Putamen (tissue), 1 donor: ENCODE results near the gene ME3.

Source experiments
- DNase-seq: peaks from one replicate; pipeline ENCODE4 v3.0.0-alpha.2; 2016; ENCODE audit warnings: low spot score

Gene ME3

DNA sequence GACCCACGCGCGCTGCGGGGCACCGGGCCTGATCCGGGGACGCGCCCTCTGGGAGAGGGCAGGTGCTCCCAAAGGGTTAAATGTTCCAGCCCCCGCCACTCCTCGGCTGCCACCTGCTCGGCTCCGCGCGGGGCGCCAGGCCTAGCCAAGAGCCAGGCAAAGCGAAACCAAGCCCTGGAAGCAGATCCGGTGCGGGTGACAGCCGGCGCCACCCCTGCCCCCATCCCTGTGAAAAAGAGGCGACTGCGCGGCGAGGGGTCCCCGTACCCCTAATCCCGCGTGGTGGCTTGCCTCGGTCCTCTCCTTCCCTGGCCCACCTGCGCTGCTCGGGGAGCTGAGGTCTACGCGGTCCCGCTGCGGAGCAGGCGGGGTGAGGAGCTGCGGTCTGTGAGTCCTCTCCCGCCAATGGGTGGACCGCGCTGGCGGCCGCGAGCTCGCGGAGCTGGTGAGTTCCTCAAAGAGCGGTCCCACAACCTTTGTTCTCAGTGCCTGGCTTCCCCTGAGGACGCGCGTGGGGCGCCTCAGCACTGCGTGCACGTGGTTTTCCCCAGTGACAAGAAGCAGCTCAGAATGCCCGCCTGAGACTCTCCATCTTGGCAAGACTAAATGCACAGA lies at the start of gene ME3:
Gene ME3, minus strand, starts transcription at position 610 of the 615 bp plus-strand sequence.
- peak; percentile 63 for DNase-seq

DNA sequence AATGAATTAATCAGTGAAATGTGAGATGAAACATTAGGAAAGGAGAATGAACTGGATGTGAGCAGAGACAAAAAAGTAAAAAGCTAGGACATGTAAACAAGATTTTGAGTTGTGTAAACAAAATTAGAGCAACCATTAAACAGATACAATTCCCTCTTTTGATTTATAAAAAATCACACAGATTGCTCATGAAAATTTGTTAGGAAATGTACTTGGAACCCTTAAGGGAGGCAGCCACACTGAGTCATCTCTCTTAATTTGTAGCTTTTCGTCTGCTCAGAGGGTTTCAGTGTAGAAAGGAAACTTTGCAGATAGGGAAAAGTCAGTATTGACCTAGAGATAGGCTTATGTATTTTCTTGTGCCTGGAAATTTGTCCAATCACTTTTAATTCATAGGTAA lies 49.6 kb upstream of the ME3 start:
- DNase-seq: no peak

DNA sequence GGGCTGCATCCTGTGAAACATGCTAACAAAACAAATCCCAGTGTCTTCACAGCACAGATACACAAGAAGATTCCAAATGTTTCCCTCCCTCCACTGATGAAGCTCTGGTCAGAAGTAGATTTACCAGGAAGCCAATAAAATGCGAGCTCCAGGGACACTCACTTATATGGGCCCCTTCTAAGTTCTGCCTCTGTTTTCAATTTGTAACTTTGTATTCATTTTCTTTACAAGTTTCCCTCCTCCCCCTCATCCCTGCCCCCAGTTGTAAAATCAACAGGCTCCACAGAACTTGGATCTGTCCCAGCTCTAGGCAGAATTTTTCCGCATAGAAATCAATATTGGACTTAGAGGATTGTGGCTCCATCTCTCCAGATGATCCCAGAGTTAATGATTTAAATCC lies 48.1 kb upstream of the ME3 start:
- DNase-seq: no peak

DNA sequence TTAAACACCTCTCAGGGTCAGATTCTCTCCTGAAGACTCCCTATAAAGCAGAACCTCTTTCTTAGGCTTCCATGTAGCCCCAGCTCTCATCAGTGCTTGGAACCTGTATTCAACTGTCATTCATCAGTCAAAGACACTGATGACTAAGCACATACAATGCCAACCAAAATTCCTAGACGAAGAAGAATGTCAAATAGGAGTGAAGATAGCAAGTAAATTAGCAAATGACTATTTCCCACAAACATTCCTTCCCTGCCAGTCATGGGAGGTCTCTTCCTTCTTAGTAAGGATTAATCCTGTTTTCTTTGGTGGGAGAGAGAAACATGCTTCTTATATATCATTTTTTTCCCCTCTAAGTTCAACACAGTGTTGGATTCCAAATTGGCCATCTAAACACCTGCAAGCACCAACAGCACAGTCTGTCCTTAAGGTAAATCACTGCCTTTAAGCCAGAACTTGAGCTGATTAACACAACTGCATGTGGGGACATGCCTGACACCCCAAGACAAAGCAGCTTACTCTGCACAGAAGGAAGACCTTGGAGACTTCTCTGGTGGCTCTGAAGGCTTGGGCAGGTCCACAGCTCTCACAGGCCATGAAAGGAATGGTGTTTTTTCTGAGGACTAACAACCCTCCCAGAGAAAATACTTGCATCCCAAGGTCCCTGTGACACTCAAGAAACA lies 47.5 kb upstream of the ME3 start:
- DNase-seq: no peak

DNA sequence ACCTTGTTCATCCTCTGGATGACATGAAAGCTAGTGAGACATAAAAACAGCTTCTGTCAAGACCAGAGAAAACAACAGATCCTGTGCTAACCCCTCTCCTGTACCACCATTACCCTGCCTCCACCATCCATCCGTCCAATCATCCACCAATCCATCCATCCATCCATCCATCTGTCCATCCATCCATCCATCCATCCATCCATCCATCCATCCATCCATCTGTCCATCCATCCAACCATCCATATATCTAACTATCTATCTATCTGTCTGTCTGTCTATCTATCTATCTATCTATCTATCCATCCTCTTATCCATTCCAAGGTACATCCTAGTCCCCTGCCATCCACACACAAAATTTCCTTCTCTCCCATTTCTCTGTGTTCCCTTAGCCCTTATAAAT lies 46.6 kb upstream of the ME3 start:
- no peak for DNase-seq

DNA sequence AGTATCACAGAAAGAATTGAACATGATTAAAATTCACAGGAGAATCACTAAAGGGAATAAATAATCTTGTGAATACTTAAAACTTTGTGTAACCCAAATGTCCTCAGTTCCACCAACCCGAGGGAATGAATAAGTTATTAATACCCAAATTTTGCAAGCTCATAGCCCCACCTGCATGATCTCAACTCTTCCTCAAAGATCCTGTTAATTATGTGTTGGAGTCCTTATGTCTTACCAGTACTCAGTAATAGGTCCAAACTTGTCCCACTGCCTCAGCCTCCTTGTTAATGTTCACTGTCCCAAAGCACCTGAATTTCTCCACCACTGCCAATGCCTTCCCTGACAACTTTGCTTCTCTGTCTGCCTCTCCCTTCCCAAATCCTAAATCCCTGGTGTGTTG lies 46.1 kb upstream of the ME3 start:
- DNase-seq: no peak

DNA sequence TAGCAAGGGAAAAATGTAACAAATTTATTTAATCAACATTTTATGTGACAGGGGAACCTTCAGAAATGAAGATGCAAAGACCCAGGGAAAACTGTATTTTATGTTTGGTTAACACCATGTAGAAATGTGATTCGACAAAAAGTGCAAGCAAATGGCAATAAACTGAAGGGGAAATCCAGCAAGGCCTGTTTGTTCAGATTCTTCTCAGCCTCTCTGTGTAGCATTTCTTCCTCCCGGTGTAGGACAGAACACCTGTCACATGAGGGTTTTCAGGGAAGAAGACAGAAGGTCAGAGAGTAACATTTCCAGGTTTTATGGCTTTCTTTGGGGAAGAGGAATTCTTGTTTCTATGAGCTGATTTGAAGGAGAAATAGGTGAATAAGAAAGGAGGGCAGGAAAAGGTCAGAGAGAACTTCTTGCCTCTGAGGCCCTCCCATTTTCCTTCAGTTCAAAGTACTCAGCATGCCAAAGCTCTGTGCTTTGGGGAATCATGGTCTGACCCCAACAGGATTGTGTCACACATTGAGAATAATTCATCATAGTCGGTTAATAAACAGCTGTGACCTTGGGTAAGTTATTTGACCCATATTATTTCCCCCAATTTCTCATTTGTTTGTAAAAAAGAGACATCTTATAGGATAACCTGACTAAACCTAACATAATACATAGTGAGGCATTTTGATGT lies 45.5 kb upstream of the ME3 start:
- no peak for DNase-seq

DNA sequence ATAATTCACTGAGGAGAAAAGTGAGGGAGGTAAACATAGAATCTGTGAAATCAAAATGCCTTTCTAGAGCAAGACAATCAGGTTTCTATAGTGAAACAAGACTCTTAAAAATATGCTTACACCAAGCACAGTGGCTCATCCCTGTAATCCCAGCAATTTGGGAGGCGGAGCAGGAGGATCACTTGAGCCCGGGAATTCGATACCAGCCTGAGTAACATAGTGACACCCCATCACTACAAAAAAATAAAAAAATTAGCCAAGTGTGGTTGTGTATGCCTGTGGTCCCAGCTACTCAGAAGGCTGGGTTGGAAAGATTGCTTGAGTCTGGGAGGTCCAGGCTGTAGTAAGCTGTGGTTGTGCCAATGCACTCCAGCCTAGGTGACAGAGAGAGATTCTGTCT lies 43.2 kb upstream of the ME3 start:
- no peak for DNase-seq

DNA sequence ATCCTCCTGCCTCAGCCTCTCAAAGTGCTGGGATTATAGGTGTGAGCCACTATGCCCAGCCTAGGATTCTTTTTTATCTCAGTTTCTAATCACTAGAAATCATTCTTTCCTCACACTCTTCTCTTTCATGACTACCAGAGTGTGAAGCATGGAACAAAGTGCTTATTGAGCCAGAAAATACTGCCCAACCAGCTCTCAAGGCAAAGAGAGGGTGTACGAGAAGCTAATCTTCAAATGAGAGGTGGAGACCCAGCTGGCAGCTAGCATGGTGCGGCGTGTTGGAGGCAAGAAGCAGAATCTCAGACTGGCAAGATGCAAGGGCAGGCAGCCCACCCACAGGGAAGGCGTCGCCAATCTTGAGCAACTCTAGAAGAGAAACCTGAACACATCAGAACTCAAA lies 41.1 kb upstream of the ME3 start:
- no peak for DNase-seq

DNA sequence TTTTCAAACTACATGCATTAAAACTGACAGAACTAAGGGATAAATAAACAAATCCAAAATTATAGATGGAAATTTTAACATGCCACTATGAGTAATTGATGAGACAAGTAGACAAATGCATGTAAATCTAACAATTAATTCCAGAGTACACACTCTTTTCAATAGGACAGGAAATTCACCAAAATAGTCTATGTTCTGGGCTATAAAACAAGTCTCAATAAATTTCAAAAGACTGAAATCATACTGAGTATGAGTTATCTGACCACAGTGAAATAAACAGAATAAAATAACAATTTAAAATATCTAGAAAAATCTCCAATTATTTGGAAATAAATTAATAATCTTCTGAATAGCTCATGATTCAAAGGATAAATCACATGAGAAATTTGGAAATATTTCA lies 38.5 kb upstream of the ME3 start:
- no peak for DNase-seq

DNA sequence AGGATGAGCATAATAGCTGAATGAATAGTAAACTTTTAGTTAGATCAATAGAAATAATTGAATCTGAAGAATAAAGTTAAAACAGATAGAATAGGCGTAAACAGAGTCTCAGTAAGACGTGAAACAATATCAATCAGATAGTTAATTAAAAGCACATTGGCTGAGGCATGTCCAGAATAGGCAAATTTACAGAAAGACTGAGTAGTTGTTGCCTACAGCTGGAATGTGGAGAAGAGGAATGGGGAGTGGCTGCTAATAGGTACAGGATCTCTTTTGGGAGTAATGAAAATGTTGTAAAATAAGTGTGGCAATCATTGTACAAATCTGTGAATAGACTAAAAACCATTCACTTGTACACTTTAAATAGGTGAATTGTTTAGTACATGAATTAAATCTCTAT lies 36.3 kb upstream of the ME3 start:
- no peak for DNase-seq

DNA sequence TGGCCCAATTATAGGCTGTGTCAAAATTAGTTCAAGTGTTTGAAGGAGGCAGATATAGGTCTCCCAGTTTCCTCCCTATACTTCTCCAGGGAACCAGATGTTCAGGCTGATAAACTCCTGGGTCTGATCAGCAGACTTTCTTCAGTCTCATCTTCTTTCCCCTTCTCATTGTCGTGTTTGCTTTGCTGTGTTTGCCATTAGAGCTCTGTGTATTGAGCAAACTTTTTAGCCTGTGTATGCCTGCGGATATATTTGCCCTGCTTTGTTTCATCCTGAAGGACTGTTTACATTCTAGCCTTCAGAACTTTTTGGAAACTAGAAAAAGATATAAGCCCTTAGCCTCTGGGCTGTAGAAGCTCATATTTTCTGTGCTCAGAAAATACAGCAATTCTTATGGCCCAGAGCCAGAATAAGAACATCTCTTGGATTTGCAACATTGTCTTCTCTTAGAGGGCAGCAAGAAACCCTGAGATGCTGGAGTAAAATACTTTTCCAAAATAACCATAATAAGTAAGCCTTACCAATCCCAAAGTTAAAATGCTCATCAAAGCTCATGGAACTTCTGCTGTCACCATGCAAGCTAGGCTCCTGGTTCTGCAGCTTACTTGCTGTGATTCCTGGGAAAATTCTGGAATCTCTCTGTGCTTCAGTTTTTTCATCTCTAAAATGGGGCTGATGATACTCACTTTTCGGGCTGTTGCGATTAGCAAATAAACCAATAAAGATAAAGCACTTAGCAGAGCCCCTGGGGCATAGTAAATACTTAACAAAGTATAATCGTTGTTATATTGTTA lies 34.1 kb upstream of the ME3 start:
- no peak for DNase-seq

DNA sequence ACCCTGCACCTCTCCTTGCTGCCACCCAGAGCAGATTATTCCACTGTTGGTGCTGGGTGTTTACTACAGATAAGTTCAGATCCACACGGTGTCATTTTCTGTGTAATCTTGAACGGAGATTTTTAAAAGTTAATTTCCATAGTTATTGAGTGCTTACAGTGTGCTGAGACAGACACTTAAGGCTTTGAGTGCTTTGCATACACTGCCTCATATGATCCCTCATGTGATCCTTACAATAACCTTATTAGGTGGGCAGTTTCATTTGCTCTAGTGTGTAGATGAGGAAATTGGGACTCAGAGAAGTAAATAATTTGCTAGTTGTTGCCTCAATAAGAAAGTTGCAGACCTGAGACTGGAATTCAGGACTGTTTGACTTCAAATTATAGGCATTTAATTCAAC lies 32.3 kb upstream of the ME3 start:
- no peak for DNase-seq

DNA sequence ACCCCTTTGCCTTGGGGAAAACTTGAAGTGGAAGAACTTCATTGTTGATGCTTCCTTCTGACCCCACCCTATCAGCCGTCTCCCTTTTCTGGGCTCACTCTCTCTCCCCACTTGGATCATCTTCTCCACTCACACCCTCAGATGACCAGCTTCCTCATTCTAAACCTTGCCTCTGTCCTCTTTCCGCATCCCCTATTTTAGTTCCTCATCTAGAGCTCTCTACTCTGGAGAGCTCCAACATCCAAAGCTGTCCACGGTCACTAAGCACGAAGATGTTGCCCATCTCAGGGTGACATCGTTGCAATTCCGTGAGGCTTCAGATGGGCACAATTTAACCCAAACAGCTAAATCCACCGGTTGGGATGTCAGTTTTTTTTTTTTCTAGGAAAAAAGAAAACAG lies 31.6 kb upstream of the ME3 start:
- DNase-seq: no peak

DNA sequence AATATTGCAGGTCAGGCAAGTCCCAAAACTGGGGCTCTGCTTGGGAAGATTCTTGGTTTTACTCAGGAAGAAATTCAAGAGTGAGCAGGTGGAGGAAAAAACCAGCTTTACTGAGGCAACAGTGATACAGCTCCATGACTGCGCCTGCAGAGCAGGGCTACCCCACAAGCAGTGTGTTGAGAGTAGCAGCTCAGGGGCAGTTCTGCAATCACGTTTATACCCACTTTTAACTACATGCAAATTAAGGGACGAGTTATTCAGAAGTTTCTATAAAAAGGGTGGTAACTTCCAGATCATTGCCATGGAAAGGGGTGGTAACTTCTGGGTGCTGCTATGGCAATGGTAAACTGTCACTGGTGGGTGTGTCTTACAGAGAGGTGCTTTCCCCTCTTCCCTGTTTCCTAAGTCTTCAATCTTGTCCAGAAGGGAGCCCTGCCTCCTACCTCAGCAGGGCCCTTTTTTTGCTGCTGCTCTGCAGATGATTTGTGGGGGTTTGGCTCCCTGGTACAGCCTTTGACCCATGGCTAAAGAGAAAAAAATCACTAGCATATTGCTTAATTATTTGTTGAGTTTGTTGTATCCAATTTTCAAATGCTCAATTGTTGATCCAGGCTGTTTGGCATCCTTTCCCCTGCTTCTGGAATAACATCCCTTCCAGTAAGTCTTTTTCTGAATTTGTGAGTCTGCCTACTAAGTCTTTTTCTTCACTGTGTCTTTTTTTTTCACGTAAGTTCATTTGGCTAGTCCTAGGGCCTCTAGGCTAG lies 30.0 kb upstream of the ME3 start:
- DNase-seq: no peak

DNA sequence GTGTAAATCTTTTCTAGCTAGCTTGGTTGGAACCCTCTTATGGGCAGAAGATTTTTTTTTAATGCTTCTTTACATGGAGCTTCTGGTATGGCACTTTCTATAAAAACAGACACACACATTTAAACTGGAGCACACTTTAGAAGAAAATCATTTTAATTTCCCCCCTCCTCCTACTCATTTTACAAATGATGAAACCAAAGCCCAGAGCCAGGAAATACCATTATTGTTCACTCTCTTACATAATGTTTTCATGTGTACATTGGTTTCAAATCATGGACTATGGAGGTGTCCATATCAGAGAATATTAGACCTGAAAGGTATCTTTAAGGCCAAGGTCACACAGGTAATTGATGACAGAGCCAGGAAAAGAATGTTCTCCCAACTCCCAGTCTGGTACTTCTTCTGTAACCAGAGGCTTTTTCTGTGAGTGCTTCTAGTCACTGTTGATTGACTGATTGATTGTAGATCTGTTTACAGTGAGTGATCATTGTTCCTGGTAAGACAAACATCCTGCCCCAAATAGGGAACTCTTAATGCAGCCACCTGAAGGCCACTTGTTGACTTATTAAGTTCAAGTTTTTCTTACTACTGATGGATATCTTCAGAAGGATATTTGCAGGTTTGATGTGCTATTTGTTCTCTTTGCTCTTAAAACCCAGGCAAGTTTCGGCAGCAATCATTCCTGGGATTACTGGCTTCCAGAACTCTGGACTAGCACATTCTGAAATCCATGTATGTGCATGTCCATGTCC lies 26.8 kb upstream of the ME3 start:
- no peak for DNase-seq

DNA sequence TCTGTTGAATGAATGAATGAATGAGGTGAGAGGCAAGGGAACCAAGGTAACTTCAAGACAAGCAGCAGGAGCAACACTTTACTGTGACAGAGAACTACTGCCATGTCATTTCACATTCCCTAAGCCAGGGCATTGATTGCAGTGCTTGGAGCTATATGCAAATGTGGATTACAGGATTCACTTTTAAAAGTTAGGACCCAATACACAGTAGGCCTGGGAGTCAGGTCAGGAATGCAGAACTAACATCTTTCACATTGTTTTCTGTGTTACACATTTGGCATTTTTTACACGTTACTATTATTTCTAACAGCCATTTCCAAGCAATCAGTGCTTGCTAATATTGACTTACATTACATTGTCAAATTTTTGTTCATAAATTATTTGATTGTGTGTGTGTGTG lies 26.2 kb upstream of the ME3 start:
- no peak for DNase-seq

DNA sequence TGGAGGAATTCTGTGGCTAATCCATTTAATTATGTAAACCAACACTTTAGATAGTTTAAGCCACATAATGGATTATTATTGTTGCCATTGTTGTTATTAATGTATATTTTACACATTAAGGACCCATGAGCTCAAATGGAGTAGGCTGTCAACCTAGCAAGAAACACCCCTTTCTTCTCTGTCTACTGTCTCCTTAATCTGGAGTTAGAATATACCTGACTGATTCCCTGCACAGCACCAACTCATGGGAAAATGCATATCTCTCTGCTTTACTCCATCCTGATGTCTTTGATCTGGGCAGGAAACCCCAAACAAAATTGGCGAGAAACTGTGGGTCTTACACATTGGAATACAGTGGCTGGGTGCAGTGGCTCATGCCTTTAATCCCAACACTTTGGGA lies 24.0 kb upstream of the ME3 start:
- DNase-seq: no peak

DNA sequence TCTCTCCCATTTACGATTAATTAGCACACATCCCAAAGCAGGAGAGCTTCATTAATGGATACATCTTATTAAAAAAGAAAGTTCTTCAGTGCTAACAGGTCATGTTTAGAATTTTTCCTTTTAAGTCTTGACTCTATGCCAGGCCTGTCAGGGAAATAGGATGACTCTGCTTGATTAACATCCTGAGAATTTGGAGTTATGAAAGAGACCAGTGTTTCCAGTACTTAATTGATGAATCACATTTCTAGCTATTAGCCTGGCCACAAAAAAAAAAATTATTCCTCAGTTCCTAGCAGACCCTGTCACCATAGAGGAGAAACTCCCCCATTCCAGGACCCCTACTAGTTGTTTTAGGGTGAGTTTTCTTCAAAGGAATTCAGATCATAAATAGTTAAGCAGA lies 23.6 kb upstream of the ME3 start:
- no peak for DNase-seq

DNA sequence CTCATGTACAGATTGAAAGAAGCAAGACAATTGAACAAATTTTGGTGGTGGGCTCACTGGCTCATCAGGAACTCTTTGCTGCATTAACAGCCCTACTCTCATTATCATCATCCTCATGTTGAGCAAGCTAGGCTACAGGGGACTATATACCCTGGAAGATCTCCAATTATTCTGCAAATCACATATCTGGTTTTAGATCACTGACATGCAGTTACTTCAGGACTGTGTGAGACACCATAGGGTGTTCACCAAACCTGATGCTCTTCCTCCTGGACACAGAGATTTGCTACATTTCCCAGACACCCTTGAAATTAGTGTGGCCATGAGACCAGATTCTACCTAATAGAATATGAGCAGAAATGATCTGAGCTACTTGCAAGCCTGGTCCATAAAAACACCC lies 23.0 kb upstream of the ME3 start:
- no peak for DNase-seq

DNA sequence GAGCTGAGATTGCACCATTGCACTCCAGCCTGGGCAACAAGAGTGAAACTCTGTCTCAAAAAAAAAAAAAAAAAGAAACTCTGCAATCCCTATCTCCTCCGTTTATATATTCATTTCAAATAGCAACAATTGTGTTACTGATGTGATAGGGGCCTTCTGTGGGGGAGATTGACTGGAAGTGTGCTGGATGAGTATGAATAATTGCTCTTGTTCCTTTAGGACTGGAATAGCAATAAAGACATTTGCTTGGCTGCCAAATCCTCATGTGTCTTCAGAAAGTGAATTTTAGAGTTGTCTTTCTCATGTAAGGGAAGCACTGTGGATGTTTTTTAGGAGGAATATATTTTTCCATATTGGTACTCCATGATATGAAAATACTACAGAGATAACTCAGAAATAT lies 21.1 kb upstream of the ME3 start:
- no peak for DNase-seq
